ENCODE measurements around the gene IGFBP6. TPM values are rescaled to one million over a fixed set of nuclear protein-coding genes. Genes with fewer than 3 reads are reported as not detected.
A peak's percentile ranks its signal among the peaks of the same experiment; 100 is the strongest.

Gene IGFBP6
- polyA plus RNA-seq, 1 donor from 2014 or later, result not detected

- Histone ChIP-seq H3K9me3 (ENCODE audit: low read length) (no peaks in the 10 kb centered on the region), H3K9me2 (ENCODE audit: insufficient read depth, low read length) (no peaks in the 10 kb centered on the region), H3F3A (ENCODE audit: insufficient read depth, low read length, poor library complexity, severe bottlenecking) (no peaks in the 10 kb centered on the region), H3K36me3 (ENCODE audit: insufficient read depth, low read length) (no peaks in the 10 kb centered on the region), H3K4me3 (ENCODE audit: low read length) (peak overlapping the region; percentile 66), H3K79me2 (replicated peaks; ENCODE audit: insufficient read depth, low read length) (no peaks in the 10 kb centered on the region), H2AFZ (ENCODE audit: low read depth, low read length) (no peak overlapping the region), H3K27me3 (ENCODE audit: insufficient read depth, low read depth, low read length) (peaks cover 38% of the 10 kb centered on the region), H3K27ac (ENCODE audit: low read length) (no peak overlapping the region), H4K20me1 (ENCODE audit: insufficient read depth) (no peaks in the 10 kb centered on the region), H3K9ac (ENCODE audit: low read length) (no peak overlapping the region), H3K4me2 (ENCODE audit: low read length) (no peak overlapping the region)
- TF ChIP-seq EZH2 (IDR thresholded peaks at IDR 0.05; ENCODE audit: borderline replicate concordance, insufficient read depth, low read length, poor library complexity, severe bottlenecking) (no peak), REST (IDR thresholded peaks at IDR 0.05; ENCODE audit: borderline replicate concordance) (no peak)
Measured at GRCh38 chr12:53098354-53098981, 1.0 kb downstream of the IGFBP6 start.

- no peaks in the 10 kb centered on the region for H3K9me2 ChIP-seq (ENCODE audit: insufficient read depth, low read length)
- H3K4me3 ChIP-seq (ENCODE audit: low read length), result no peak overlapping the region
- no peaks in the 10 kb centered on the region for H3K79me2 ChIP-seq (replicated peaks; ENCODE audit: insufficient read depth, low read length)
- H4K20me1 ChIP-seq (ENCODE audit: insufficient read depth), result no peaks in the 10 kb centered on the region
- H3K36me3 ChIP-seq (ENCODE audit: insufficient read depth, low read length), result no peaks in the 10 kb centered on the region
- H3K27ac ChIP-seq (ENCODE audit: low read length), result no peak overlapping the region
- H2AFZ ChIP-seq (ENCODE audit: low read depth, low read length), result no peak overlapping the region
- H3K27me3 ChIP-seq (ENCODE audit: insufficient read depth, low read depth, low read length), result peaks cover 38% of the 10 kb centered on the region
- H3F3A ChIP-seq (ENCODE audit: insufficient read depth, low read length, poor library complexity, severe bottlenecking), result no peaks in the 10 kb centered on the region
- H3K9me3 ChIP-seq (ENCODE audit: low read length), result no peaks in the 10 kb centered on the region
- no peak overlapping the region for H3K4me2 ChIP-seq (ENCODE audit: low read length)
- H3K9ac ChIP-seq (ENCODE audit: low read length), result no peak overlapping the region
- peak; percentile 62 for TF ChIP-seq CTCF (IDR thresholded peaks at IDR 0.05; ENCODE audit: poor library complexity, severe bottlenecking)
- TF ChIP-seq EP300 (conservative IDR thresholded peaks at IDR 0.05; ENCODE audit: poor library complexity, severe bottlenecking), result no peak
- TF ChIP-seq RAD21 (conservative IDR thresholded peaks at IDR 0.05), result peak; percentile 37
- TF ChIP-seq SMC3 (conservative IDR thresholded peaks at IDR 0.05; ENCODE audit: poor library complexity), result peak; percentile 48
Measured at GRCh38 chr12:53099071-53099882, 1.8 kb downstream of the IGFBP6 start.

All from neural cell (in vitro differentiated cells).